ENCODE results near the gene MRM2. TPM values are rescaled to one million over a fixed set of nuclear protein-coding genes. Genes with fewer than 3 reads are reported as not detected.

Gene MRM2
- total RNA-seq, 4 donors from 2014 or later, result 12.2 to 15.5 (median 14.1) TPM

GRCh38 chr7:2251841-2252771 lies 10.1 kb upstream of the MRM2 start:
- TF ChIP-seq, protein P1, sequence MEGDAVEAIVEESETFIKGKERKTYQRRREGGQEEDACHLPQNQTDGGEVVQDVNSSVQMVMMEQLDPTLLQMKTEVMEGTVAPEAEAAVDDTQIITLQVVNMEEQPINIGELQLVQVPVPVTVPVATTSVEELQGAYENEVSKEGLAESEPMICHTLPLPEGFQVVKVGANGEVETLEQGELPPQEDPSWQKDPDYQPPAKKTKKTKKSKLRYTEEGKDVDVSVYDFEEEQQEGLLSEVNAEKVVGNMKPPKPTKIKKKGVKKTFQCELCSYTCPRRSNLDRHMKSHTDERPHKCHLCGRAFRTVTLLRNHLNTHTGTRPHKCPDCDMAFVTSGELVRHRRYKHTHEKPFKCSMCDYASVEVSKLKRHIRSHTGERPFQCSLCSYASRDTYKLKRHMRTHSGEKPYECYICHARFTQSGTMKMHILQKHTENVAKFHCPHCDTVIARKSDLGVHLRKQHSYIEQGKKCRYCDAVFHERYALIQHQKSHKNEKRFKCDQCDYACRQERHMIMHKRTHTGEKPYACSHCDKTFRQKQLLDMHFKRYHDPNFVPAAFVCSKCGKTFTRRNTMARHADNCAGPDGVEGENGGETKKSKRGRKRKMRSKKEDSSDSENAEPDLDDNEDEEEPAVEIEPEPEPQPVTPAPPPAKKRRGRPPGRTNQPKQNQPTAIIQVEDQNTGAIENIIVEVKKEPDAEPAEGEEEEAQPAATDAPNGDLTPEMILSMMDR (IDR thresholded peaks at IDR 0.05; ENCODE audit: low read depth), result no peak

GRCh38 chr7:2251381-2251780 lies 9.4 kb upstream of the MRM2 start:
- TF ChIP-seq, protein P1 (IDR thresholded peaks at IDR 0.05; ENCODE audit: low read depth), result no peak

- TF ChIP-seq, protein P1 (IDR thresholded peaks at IDR 0.05; ENCODE audit: low read depth), result no peak
Observed at GRCh38 chr7:2249744-2250323, 7.8 kb upstream of the MRM2 start.

GRCh38 chr7:2248984-2249694 lies 7.1 kb upstream of the MRM2 start:
- TF ChIP-seq, protein P1 (IDR thresholded peaks at IDR 0.05; ENCODE audit: low read depth), result no peak

GRCh38 chr7:2247141-2247995 lies 5.4 kb upstream of the MRM2 start:
- TF ChIP-seq, protein P1 (IDR thresholded peaks at IDR 0.05; ENCODE audit: low read depth), result no peak

- TF ChIP-seq, protein P1 (IDR thresholded peaks at IDR 0.05; ENCODE audit: low read depth), result no peak
Observed at GRCh38 chr7:2245883-2246675, 4.1 kb upstream of the MRM2 start.
